OCI-M2 (cell line): ENCODE data around the gene MAPK8IP2.
"Not testable (repeated sequence)": the region's sequence is repeated elsewhere in the genome, so short reads cannot be mapped to it uniquely, and the experiment has no call there.

Experiments used
- DNase-seq: peaks from one replicate; lab custom pipeline; 2025; ENCODE audit not compliant: unreplicated experiment; lab: John Stamatoyannopoulos, UW

MAPK8IP2 gene

DNA sequence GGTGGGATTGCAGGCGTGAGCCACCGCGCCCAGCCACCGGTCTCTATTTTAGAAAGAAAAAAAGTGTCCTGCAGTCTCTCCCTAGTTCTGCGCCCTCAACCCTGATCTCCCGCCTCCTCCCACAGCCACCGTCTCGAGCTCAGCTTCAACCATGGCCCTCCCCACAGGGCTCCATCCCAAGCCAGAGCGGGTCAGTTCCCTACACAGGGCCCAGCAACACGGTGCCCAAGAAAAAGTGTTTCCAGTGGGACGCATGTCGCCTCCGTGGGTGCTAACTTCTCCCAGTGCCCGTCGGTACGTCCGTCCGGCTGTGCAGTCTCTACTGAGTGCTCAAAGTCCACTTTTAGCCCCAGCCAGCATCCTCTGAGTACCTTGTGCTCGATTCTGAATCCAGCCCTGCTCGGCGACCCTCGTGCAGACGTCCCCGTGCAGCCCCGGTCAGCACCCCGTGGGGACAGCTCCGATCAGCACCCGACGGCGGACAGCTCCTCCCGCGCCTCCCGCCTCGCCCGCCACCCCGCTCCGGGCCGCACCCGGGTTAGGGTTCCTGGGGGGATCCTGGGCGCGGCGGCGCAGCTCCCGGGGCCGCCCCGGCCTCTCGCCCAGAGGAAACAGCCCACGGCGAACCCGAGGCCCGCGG is 657 bp upstream of the MAPK8IP2 start:
- DNase-seq = no peak

DNA sequence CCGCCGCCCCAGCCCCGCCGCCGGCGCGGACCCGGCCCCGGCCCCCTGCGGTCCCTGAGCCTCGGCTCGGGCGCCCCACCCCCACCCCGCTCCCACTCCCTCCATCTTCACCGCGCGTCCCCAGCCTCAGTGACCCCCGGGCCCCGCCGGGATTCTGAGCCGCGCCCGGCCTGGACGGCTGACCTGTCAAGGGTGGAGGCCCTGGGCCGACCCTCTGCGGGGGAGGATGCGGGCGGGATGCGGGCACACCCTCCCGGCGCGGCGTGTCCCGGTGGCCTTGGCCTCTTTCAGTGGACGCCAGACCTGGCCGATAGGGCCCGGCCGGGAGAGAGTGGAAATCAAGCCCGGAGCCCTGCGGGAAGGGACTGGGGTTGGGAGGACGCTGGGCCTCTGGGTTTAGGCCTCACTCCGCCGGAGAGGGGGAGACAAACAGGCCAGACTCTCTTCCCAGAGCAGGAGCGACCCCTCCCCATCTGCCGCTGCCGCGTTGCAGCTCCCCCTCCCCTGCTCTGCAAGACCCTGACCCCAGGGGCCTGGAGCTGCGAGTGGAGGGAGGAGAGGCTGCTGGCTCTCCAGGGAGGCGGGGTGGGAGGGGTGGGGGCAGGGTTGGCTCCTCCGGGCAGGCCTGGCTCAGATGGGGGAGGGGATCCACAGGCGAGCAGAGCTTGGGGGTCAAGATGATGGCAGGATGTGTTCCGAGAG is 525 bp downstream of the MAPK8IP2 start:
- no peak for DNase-seq

DNA sequence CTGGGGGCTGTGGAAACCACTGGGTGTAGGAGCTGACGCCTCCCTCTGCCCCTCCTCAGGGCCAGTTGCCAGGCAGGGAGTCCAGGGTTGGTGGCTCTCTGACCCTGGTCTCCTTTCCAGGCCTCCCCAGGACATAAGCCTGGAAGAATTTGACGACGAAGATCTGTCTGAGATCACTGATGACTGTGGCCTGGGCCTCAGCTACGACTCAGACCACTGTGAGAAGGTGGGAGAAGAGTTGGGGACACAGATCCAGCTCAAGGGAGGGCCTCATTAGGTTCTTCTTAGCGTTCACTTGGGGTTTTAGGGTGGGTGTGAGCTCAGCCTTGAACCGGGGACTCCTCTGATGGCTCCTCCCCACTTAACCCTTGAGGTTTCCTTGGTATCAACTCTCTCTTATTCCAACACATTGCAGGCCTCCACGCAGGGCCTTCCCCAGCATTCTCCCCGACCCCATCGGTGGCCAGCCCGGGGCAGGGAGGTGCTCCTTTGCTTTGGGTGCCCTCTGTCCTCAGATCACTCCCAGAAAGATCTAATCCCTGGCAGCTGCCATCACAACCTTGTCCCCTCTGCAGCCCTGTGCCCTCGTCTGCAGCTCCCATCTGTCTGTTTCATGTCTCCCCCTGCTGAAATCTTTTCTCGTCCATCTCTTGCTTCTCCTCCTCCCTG is 1.2 kb downstream of the MAPK8IP2 start:
- no peak for DNase-seq

DNA sequence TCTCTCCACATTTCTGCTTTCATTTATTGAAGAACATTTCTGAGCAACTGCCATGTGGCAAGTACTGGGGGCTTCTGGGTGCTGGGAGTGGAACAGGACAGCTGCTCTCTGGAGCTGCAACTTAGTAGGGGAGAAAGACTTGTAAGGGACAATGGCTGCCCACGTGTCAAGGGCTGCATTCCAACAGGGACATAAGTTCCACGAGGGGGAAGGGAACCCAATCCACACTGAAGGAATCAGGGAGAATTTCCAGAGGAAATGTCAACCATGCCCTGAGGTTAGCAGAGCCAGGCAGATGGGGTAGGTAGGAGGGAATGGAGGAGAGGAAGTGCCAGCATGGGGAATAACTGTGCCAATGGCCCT is 1.7 kb downstream of the MAPK8IP2 start:
- DNase-seq = no peak

DNA sequence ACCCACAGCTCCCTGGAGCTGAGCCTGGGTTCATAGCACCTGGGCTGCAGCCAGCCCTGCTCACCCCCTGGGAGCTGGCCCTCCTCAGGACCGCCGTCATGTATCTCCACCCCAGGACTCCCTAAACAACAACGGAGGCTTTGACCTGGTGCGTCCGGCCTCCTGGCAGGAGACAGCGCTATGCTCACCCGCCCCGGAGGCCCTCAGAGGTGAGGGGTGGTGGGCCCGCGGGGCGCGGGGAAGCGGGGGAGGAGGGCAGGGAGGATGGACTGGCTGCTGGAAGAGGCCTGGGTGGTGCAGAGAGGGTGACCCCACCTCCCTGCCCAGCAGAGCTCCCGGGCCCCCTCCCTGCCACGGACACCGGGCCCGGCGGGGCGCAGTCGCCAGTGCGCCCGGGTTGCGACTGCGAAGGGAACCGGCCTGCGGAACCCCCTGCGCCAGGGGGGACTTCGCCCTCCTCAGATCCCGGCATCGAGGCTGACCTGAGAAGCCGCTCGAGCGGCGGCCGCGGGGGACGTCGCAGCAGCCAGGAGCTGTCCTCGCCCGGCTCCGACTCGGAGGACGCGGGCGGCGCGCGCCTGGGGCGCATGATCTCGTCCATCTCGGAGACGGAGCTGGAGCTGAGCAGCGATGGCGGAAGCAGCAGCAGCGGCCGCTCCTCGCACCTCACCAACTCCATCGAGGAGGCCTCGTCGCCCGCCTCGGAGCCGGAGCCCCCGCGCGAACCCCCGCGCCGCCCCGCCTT is 3.1 kb downstream of the MAPK8IP2 start:
- no peak for DNase-seq

DNA sequence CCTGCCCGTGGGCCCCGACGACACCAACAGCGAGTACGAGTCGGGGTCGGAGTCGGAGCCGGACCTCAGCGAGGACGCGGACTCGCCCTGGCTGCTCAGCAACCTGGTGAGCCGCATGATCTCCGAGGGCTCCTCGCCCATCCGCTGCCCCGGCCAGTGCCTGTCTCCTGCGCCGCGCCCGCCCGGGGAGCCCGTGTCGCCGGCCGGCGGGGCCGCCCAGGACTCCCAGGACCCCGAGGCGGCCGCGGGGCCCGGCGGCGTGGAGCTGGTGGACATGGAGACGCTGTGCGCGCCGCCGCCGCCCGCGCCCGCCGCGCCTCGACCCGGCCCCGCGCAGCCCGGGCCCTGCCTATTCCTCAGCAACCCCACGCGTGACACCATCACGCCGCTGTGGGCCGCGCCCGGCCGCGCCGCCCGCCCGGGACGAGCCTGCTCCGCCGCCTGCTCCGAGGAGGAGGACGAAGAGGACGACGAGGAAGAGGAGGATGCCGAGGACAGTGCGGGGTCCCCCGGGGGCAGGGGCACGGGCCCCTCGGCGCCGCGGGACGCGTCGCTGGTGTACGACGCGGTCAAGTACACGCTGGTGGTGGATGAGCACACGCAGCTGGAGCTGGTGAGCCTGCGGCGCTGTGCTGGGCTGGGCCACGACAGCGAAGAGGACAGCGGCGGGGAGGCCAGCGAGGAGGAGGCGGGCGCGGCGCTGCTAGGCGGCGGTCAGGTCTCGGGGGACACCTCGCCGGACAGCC is 3.8 kb downstream of the MAPK8IP2 start:
- no peak for DNase-seq

DNA sequence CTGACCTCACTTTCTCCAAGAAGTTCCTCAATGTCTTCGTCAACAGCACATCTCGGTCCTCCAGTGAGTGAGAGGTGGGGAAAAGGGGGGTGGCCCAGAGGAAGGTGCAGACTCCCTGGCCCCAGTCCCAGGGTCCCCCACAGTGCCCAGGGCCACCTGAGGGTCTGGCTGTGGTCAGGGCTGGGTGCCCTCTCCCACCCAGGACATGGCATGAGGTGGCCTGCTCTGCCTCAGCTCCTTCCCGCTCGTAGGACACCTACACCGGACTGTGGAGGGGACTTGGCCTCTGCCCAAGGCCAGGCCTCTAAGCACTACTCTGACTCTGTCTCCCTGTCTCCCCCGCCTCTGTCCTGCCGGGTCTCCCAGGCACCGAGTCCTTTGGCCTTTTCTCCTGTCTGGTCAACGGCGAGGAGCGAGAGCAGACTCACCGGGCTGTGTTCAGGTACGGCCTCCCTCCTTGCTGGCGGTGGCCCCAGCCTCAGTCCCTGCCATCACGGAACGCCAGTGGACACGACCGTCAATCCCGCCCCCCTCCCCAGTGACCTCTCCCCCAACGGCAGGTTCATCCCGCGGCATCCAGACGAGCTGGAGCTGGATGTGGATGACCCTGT is 4.5 kb downstream of the MAPK8IP2 start:
- DNase-seq = no peak

DNA sequence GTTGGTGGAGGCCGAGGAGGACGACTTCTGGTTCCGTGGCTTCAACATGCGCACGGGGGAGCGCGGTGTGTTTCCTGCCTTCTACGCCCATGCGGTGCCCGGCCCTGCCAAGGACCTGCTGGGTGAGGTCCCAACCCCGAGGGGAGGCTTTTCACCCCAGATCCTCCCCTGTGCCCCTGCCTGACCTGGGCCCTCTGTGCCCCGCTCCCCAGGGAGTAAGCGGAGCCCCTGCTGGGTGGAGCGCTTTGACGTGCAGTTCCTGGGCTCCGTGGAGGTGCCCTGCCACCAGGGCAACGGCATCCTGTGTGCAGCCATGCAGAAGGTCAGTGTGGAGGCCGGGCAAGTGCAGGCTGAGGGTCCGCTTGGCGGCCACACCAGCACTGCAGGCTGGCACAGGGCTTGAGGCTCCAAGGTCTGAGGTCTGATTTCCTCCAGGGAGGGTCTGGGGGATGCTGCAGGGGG is 5.1 kb downstream of the MAPK8IP2 start:
- DNase-seq = no peak

DNA sequence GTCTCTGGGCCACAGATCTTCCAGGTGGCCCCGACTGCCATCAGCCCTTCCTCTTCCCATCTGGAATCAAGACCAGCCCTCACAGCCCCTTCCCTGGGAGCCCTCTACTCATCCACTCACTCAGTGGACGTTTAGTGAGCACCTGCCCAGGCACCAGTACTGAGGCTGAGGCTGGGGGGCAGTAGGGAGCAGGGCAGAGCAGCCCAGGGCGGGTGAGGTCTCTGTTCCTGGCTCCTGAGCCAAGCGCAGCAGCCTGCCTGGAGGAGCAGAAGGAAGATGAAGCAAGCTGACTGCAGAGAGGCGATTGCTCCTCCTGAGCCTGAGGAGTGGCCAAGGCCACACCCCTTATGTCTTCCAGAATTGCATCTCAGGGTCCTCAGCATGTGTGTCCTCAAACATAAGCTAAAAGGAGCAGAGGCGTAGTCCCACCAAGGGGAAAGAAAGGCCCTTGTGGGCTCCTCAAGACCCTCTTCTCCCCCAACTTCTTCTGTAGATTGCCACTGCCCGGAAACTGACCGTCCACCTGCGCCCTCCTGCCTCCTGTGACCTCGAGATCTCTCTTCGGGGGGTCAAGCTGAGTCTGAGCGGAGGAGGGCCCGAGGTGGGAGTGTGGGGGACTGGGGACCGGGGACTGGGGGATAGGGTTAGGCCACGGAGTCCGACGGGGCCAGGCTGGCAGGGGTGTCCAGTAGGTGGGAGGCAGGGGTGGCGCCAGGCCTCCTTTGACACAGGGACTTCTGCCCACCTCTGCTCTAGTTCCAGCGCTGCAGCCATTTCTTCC is 5.8 kb downstream of the MAPK8IP2 start:
- no peak for DNase-seq

DNA sequence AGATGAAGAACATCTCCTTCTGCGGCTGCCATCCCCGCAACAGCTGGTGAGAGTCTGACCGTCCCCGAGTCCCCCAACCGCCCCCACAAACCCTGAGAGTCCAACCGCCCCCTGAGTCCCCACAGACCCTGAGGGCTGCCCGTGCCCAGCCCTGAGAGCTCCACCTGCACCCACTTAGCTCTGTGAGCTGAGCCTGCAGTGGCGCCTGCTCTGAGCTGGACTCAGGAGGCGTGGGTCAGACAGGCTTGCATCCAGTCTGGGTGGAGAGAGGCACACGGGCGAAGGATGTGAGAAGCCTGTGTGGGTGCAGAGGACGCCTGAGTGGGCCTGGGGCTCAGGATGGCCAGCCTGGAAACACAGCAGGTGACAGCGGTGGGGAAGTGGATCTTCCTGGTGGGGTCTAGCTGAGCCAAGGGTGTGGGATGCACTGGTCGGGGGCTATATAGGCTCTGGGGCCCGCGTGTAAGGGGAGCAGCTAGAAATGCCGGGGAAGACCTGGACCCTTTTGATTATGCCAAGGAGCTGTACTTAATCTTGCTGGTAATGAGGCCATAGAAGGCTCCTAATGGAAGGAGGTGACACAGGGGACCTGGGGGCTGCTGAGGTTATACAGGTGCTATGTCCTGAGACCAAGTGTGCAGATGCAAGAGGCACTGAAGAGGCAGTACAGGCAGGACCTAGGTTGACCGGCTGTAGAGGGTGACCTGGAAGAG is 6.5 kb downstream of the MAPK8IP2 start:
- no peak for DNase-seq

DNA sequence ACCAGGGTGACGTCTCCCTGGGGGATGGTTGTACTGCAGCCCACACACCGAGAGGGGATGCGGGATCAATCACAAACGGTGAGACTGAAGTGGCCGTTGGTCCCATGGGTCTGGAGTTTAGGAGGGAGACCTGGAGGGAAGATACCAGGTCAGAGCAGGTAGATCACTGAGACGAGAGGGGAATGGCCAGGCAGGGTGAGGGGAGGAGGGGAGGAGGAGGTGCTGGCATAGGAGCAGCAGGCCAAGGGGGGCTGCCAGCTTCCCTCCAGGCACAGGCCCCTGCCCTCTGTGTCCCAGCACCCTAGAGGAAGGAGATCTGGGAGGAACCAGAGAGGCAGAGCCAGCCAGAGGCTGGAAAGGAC is 7.0 kb downstream of the MAPK8IP2 start:
- no peak for DNase-seq

DNA sequence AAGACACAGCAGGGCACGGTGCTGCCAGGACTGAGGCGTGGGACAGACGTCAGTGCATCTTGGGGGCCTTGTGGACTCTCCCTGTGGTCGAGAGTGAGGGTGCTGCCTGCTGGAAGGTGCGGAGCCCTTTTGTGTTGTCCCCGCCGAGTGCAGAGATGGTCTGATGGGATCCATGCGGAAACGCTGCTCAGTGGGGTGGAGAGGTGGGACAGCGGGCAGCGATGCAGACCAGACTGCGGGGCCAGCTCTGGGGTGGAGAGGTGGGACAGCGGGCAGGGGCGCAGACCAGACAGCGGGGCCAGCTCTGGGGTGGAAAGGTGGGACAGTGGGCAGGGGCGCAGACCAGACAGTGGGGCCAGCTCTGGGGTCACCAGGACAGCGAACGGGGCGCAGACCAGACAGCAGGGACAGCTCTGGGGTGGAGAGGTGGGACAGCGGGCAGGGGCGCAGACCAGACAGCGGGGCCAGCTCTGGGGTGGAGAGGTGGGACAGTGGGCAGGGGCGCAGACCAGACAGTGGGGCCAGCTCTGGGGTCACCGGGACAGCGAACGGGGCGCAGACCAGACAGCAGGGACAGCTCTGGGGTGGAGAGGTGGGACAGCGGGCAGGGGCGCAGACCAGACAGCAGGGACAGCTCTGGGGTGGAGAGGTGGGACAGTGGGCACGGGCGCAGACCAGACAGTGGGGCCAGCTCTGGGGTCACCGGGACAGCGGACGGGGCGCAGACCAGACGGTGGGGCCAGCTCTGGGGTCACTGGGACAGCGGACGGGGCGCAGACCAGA is 7.7 kb downstream of the MAPK8IP2 start:
- not testable (repeated sequence) for DNase-seq

DNA sequence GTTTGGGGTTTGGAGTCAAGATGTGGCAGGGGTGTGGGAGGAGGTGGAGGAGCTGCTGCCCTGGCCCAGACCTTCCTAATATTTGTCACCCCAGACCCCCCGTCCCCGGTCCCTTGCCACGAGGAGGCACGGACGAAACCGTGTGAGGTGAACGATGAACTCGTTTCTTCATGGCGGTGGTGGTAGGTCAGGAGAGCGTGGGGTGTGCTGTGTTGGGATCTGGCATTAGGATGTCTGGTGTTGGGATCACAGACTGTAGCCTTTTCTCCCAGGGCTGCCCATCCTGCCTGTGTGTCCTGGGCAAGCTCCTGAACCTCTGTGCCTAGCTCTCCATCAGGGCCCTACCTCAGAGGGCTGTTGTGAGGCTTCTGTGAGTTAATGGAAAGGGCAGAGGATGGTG is 8.4 kb downstream of the MAPK8IP2 start:
- DNase-seq = no peak

DNA sequence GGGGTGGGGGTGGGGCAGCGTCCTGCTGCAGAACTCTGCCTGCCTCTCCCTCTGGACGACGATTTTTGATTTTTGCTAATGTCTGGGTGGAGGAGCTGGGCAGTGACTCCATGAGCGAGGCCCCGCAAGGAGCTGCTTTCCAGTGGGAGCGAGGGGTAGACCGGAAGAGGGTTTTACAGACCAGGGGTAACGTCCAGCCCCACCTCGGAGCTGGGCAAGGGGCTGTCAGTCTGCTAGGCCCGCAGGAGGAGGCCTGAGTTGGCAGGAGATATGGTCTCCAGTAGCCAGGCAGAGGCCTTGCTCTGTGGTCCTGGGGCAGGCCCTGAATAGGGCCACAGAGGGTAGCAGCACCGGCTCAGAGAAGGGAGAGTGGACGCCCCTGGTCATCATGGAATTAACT is 9.0 kb downstream of the MAPK8IP2 start:
- no peak for DNase-seq

DNA sequence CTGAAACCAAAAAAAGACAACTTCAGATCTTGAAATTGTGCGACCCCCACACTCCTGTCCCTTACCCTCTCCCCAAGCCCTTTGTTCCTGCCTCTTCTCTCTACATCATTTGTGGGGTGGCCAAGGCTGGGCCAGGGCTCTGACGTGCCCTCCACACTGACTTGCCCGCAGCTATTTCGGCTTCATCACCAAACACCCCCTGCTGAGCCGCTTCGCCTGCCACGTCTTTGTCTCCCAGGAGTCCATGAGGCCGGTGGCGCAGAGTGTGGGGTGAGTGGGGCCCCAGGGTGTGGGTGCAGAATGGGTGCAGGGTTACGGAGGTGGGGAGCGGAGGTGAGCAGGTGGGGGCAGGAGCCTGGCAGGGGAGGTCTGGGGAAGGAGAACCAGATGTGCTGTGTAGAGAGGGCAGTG is 9.5 kb downstream of the MAPK8IP2 start:
- DNase-seq = no peak

DNA sequence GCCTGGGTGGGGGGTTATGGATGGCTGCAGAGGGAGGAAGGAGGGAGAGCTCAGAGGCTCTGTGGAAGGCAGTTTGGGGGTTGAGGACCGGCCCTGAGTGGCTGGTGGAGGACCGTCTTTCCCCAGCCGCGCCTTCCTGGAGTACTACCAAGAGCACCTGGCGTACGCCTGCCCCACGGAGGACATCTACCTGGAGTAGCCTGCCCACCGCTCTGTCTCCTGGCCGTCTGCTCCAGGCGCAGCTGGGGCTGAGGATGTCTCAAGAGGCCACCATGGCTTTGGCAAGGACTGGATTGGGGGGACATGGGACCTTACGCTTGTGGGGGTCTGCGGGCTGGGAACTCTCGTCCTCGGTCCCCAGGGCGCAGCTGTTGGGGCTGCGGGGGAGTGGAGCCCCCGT is 10.0 kb downstream of the MAPK8IP2 start:
- no peak for DNase-seq

DNA sequence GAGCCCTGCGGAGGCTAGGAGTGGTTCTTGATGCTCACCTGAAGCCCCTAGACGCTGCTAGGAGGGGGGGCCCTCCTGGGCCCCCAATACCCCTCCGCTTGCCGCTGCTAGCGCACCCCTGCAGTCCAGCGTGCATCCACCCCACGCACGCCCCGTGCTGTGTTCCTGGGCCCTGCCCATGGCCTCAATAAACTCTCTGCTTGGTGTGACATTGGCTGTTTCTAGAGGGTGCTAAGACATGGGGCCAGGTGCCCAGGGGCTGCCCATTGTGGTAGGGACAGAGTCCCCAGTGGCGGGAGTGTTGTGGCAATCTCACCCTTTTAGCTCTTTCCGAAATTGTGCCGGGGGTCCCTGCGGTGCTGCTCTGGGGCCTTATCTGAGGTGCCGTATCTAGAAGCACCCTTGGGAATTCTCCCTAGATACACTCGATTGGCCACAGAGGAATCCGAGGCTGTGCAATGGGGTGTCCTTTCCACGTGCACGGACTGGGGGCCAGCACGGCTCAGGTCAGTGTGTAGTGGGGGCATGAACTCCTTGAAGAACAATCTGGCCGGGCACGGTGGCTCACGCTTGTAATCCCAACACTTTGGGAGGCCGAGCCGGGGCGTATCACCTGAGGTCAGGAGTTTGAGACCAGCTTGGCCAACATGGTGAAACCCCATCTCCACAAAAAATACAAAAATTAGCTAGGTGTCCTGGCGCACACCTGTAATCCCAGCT is 10.9 kb downstream of the MAPK8IP2 start:
- DNase-seq = no peak

DNA sequence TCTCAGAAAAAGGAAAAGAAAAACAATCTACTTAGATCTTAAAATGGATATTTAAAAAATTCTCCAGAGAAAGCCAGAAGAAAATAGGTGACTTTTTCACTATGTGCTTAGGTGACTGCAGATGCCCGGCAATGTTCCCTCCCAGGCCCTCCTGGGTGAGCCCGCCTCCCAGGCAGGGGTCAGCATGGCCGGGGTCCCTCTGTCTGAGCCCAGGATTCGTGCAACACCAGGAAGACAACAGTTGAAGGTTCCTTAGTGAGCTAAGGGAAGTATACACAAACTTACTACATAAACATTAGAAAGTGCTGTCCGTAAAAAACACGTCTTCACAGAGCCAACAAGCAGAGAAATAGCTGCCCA is 11.6 kb downstream of the MAPK8IP2 start:
- DNase-seq = no peak
